Lower leg skin (tissue), 3 donors: ENCODE data around the gene UBE2C.

Experiments used
- CTCF ChIP-seq, 3 donors: fragments of 450-650 bp; IDR thresholded peaks; one replicate each; pipeline ENCODE4 v1.5.1; 2016; ENCODE audit warnings: antibody characterized with exemption in 3 of 3, mild to moderate bottlenecking in 3 of 3, moderate library complexity in 2 of 3
- POLR2A ChIP-seq, 2 donors: fragments of 450-650 bp; IDR thresholded peaks; one replicate each; pipeline ENCODE4 v1.6.1; 2016 to 2017; ENCODE audit warnings: antibody characterized with exemption in 2 of 2, mild to moderate bottlenecking in 1 of 2, moderate library complexity in 1 of 2

GRCh38 chr20:45812157-45813005 is at the start of gene UBE2C:
- TF ChIP-seq CTCF (IDR thresholded peaks at IDR 0.05) (no peak), POLR2A (IDR thresholded peaks at IDR 0.05) (no peak)
